Ramos (cell line): ENCODE results near the gene KRT28.

Experiments
- in situ Hi-C: fragments of 300-500 bp; cut with MboI; formaldehyde crosslinking; loops from one replicate; pipeline ENCODE4 v1.14.3; 2022; ENCODE audit warnings: low sequenced_read_pairs; ENCODE audit not compliant: unreplicated experiment

KRT28 gene, protein sequence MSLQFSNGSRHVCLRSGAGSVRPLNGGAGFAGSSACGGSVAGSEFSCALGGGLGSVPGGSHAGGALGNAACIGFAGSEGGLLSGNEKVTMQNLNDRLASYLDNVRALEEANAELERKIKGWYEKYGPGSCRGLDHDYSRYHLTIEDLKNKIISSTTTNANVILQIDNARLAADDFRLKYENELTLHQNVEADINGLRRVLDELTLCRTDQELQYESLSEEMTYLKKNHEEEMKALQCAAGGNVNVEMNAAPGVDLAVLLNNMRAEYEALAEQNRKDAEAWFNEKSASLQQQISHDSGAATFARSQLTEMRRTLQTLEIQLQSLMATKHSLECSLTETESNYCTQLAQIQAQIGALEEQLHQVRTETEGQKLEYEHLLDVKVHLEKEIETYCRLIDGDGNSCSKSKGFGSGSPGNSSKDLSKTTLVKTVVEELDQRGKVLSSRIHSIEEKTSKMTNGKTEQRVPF

DNA sequence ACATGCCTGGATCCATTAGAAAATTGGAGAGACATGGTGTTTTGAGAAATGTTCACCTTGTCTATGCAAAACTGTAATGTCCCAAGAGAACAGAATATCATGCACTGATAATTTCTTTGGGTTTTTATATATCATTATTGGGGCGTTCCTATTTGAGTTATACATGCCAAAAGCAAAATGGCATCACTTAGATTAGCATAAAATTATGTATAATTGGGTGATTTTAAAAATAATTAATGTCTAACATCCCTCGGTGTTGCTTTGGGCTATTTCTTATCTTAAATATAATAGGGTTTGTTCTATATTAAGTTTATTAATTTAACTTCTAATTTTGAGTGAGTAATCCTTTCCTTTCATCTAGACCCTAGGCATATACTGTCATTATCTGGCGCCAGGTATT lies at the start of gene KRT28:
Gene KRT28, minus strand, starts transcription at position 101 of the 400 bp plus-strand sequence. Its CDS starts 66 bp downstream, at position 35.
- in situ Hi-C loops, result loop anchor here (10.0 kb wide), 2 partner anchors 185 to 865 kb away; no protein-coding TSS in a partner anchor

DNA sequence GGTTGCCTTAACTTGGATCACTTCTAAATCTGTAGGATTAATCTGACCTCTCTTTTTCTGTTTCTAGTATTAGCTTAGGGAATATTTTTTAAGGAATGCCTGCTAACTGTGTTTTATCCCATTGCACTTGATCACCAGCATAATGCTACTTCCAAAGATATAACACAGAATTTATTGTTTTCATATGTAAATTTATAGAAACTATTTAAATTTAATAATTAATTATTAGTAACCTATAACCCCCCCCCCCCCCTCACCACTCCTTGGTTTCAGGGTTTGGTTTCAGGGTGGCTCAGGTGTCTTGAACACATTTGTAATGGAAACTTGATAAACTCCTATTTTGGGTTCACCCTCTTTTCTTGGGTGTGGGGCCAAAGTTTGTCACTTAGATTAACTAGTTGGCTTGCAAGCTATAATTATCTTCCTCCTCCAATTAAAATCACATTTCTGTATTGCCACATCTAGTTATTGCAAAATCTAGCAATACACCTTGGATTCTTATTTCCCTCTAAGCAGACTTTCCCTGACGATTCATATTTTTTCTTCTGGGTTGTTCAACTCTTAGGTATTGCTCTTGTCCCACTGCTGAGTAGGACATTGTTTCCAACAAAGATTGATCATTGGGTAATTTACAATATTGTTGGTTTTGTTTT lies 49.0 kb upstream of the KRT28 start:
- in situ Hi-C loops, result loop anchor here (25.0 kb wide), 1 partner anchor 89 kb away; the partner anchor contains the start of gene KRT23

DNA sequence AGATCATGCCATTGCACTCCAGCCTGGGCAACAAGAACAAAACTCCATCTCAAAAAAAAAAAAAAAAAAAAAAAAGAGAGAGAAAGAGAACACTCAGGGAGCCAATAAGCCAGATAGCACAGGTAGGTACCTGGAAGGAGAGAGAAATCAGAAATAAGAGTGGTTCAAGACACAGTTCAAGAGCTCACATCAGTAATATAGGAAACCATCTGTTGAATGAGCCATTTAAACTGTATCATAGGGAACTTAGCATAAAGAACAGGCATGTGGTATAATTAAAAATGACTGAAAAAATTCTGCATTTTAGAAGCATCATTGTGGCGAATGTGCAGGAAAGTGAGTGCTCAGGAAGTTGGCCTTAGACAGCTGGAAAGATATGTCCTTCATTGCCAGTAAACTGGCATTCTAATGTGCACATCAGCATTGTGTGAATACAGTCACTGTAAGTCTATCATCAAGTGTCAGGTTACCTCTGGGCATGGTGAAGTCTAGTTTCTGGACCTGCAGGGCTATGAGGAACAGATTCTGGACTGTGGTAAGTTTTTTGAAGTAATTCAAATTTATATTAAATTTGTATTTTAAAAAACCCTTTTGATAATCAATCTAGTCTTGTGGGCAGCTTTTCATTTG lies 46.9 kb upstream of the KRT28 start:
- in situ Hi-C loops, result loop anchor here (25.0 kb wide), 1 partner anchor 91 kb away; the partner anchor contains the start of gene KRT23

DNA sequence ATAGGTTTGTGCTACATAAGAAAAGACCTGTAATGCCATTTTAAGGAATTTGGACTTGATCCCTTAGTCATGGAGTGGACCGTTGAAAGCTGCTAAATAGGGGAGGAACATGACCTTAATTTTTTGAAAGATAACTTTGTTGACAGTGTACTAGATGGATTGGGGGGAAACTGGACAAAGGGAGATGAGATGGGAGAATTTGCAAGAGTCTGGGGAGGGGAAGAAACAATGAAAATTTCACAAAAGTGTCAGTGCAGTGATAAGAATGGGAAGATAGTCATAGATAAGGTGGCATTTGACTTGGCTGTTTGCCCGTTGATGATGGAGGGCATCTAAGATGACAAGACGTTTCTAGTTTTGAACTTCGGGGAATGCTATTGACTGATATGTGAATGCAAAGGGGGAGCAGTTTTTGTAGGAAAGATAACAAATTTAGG lies 44.9 kb upstream of the KRT28 start:
- in situ Hi-C loops, result loop anchor here (25.0 kb wide), 1 partner anchor 93 kb away; the partner anchor contains the start of gene KRT23

DNA sequence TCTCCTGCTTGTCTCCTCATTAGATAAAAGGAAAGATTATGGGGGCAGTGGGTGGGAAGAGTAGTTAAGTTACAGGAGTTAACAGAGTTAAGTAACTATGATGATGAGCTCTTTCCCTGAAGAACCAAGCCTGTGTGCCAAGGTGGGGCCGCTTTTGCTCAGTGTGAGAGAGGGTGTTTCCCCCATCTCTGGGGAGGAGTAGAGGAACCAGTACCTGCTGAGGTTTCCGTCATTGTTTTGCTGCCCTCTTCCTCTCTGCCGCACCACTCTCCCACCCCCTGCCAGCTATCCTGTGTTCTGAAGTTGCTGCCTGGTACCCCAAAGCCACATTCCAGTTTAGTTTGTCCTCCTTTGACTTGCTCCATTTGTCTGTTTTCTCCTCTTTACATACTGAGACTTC lies 43.5 kb upstream of the KRT28 start:
- in situ Hi-C loops, result loop anchor here (25.0 kb wide), 1 partner anchor 94 kb away; the partner anchor contains the start of gene KRT23

DNA sequence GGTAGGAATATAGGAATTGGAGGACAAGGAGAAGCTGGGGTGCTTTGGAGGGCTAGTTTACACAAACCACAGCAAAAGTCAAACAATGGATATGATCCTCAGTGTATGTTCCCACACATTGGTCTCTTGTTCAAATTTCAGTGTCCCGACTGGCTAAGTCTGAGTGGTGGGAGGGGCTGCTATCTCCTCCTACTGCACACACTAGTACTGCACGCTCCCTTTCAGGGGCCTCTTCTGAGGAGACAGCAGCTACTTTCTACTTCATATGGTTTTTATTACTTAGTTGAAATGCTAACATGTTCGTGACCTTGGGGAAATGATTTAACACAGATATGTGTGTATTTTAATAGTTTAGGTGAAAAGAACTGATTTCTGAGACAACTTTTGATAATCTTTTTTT lies 41.5 kb upstream of the KRT28 start:
- in situ Hi-C loops, result loop anchor here (25.0 kb wide), 1 partner anchor 96 kb away; the partner anchor contains the start of gene KRT23

DNA sequence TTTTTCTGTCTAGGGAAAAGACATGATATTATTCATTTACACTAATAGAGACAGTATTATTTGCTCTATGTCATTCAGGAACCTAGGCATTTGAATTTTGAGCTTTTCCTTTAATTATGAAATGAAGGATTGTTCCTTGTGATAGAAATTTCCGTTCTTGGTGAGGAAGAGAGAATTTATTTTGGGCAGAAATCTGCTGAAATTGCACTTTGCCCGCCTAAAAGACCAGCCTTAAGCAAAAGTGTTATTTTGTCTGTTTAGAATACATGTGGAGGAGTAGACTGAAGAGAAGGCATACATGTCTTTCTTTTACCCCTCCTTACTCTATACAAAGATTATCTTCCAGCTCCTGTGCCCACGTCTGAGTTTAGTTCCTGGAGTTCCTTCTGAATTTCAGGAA lies 39.4 kb upstream of the KRT28 start:
- in situ Hi-C loops, result loop anchor here (25.0 kb wide), 1 partner anchor 98 kb away; the partner anchor contains the start of gene KRT23

DNA sequence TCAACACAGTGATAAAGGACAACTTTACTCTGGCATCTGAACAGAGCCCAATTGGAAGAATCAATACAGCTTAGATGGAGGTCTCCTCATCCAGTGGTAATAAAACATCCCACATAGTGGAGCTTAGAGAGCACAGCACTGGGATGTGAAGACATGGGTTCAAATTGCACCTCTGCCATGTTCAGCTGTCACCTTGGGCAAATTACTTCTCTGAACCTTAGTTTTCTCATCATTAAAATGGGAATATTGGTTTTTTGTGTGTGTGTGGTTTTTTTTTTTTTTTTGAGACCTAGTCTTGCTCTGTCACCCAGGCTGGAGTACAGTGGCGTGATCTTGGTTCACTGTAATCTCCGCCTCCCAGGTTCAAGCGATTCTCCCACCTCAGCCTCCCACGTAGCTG lies 36.3 kb upstream of the KRT28 start:
- in situ Hi-C loops, result loop anchor here (25.0 kb wide), 1 partner anchor 101 kb away; the partner anchor contains the start of gene KRT23

DNA sequence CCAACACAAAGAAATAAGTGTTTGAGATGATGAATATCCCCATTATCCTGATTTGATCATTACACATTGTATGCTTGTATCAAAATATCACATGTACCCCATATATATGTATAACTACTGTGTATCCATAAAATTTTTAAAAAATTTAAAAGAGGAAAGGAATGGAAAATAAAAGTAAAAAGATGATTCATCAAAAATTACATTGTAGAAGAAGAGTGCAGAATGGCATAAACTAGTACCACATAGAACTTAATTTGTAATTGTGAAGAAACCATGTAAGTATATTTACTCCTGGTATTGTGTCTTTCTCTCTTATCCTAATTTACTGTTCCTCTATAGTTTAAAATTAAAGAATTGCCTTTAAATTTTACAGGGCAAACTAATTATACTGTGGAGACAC lies 34.1 kb upstream of the KRT28 start:
- in situ Hi-C loops, result loop anchor here (25.0 kb wide), 1 partner anchor 103 kb away; the partner anchor contains the start of gene KRT23

DNA sequence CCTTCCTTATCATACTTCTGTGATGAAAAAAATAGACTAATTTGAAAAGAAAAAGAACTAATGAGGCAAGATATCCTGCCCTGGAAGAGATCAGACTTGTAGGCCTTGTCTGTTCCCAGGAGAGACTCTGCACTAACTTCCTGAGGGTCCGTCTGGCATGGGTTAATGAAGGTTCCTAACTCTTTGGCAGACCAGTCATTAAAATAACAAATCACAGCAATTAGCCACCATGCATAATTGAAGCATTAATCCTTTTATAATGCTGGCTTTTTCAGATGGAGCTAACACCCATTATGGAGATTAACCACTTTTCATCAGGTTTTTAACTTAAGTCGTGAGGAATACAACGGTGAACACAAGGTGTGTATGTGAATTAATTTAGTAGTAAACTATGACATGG lies 33.1 kb upstream of the KRT28 start:
- in situ Hi-C loops, result loop anchor here (25.0 kb wide), 1 partner anchor 104 kb away; the partner anchor contains the start of gene KRT23

DNA sequence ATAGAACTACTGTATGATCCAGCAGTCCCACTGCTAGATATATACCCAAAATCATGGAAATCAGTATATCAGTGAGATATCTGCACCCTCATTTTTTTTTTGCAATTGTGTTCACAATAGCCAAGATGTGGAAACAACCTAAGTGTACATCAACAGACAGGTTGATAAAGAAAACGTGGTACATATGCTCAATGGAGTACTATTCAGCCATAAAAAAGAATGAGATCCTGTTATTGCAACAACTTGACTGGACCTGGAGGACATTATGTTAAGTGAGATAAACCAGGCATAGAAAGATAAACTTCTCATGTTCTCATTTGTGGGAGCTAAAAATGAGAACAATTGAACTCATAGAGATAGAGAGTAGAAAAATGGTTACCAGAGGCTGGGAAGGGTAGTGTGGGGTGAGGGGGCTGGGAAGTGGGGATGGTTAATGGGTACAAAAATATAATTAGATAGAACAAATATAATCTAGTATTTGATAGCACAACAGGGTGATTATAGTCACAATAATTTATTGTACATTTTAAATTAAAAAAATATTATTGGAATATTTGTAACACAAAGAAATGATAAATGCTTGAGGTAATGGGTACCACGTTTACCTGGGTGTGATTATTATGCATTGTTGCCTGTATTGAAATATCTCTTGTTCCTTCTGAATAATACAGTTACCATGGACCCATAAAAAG lies 30.5 kb upstream of the KRT28 start:
- in situ Hi-C loops, result loop anchor here (25.0 kb wide), 1 partner anchor 107 kb away; the partner anchor contains the start of gene KRT23

DNA sequence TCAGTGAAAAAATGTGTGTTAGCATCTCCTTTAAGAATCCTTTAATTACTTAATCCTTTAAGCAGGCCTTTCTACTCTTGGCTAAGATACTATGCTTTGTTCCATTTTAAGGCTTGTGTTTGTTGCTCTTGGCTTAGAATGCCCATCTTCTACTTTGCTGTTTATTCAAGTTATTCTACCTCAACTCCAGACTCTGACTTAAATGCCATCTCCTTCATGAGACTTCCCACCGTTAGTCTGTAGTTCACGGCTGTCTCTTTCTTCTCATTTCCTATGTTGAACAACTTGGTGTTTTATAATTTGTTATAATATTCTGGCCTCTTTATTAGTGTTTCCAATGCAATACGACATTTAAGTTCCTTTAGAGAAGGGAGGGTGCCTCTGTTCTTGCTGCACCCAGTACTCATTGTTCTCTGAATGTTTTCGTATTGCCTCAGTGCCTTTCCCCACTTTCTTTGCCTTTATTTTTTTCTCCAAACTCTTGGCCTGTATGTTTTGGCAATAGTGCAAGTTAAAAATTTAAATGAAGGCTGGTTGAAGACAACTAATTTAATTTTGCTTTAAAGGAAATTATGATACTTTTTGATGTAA lies 28.8 kb upstream of the KRT28 start:
- in situ Hi-C loops, result loop anchor here (25.0 kb wide), 1 partner anchor 109 kb away; the partner anchor contains the start of gene KRT23

DNA sequence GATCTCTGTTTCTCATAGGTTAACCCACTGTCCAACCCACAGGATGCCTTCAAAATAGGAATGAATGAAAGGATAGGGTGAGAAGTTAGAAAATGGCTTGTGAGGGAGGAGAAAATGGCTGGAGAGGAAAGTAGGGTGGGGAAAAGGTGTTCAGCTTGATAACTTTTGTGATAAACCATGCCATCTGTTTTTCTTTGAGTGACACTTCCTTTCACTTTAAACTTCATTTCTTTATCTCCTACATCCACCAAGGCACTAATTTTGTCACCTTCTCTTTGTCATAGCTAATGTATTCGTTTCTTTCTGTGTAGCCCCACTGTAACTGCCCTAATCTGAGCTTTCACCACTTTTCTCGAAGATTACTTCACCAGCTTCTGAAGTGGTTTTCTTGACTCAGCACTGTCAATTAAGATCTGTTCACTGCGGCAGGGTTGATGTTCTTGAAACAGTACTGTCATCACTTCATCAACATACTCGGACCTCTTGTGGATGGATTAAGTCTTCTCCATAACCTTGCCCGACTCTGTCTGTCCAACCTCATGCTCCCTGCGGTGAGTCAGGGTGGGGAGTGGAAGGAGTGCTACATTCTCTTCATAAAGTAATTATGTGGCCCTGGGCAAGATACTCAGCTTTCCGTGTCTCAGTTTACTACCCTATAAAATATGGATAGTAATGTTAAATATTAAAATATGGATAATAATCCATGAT lies 28.1 kb upstream of the KRT28 start:
- in situ Hi-C loops, result loop anchor here (25.0 kb wide), 1 partner anchor 109 kb away; the partner anchor contains the start of gene KRT23

DNA sequence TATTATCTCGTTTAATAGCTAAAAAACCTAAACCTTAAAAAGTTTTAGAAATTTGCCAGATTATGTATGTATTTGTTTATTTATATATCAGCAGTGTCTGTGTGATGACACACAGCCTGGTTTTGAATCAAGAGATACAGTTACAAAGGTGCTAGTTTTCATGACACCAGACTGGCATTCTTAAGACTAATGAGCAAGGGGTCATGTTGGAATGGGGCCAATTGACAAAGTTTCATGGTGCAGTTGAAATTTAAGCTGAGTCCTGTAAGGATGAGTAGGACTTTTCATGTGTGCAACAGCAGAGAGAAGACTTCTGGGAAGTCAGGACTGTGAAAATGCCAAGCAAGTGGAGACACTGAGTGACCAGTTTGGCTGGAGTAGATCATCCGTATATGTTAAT lies 25.8 kb upstream of the KRT28 start:
- in situ Hi-C loops, result loop anchor here (25.0 kb wide), 1 partner anchor 112 kb away; the partner anchor contains the start of gene KRT23

DNA sequence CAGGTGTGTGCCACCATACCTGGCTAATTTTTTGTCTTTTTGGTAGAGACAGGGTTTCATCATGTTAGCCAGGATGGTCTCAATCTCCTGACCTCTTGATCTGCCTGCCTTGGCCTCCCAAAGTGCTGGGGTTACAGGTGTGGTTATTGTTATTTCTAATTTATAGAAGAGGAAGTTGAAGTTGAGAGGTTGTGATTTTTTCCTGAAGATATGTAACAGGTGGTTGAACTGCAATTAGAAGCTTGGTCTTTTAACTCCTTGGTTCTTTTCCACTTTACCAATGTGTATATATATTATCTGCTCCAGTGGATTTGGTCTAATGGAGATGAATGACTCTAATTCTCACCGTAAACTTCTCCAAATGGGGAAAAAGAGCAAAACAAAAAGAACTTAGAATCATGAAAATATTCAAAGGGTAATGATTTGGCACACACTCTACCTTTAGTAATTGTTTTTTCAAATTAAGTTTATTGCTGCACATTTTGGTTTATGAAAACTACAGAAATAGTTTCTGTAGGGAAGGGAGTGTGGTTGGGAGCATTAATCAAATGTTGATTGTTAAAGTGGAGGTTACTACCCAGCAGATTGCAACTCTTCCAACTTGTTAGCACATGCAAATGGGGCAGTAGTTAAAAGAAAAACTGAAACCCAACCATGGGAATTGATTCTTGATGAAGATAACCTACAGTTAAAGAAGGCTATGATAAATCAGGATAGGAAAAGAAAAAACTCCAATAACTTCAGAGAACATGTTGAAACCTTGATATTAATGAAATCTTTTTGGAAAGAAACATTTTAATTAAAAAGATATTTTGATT lies 24.5 kb upstream of the KRT28 start:
- in situ Hi-C loops, result no loop called here

DNA sequence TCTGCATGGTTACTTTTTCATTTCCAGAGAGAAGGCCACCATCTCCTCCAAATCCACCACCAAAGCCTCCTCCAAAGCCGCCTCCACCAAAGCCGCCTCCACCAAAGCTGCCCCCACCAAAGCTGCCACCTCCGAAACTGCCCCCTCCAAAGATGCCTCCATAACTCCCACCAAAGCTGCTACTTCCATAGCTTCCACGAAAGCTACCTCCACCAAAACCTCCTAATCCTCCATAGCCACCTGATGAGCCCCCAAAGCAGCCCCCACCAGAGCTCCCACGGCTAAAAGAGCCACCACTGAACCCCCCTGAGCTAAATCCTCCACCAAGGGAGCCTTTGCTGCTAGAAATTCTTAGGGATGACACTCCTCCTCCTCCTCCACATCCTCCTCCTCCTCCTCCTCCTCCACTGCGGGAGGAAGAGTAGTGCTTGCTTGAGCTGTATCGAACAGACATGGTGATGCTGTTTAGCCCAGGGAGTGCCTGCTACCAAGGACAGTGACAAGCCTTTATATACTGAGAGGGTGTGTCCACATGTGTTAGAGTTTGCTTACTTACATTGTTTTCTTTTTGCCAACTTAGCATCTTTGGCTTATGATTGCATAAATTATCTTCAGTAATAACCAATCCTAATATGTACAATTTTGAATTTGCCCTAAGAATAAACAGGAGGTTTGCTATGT lies 22.5 kb upstream of the KRT28 start, which contains the start of gene KRT10:
Gene KRT10, minus strand, starts transcription at position 483 of the 681 bp plus-strand sequence. Its CDS starts 29 bp downstream, at position 454.
- in situ Hi-C loops, result no loop called here

DNA sequence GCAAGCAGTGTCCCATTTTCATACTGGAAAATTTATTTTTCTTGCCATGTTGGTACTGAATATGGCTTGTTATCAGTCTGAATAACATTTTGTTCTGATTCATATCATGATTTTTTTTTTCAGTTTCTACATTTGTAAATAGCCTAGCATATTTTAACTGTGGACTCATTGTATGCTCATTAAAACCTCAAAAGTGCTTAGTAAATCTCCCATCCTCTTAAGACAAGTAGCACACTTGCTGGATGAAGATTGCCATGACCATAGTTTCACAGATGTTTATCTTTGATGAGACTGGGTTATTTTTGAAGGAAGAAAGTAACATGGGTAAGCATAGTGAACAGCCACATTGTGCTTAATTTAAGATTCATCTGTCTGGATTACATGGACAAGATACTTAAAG lies 21.8 kb upstream of the KRT28 start:
- in situ Hi-C loops, result no loop called here
